ENCODE measurements around the gene PTGIS. TPM values are rescaled to one million over a fixed set of nuclear protein-coding genes. Genes with fewer than 3 reads are reported as not detected.

PTGIS gene
- total and polyA plus RNA-seq, 2 of the 4 experiments (the other 2 are of a cell fraction), result 1.6 to 2.6 TPM

GRCh38 chr20:49521356-49521755 lies 46.6 kb downstream of the PTGIS start:
- Histone ChIP-seq H3K4ac (ENCODE audit: low read depth, low read length) (no peak overlapping the region), H3K23ac (ENCODE audit: low read depth, low read length) (no peak overlapping the region), H3K36me3 (ENCODE audit: control insufficient read depth, insufficient read depth, low read length) (0 out of 2 replicates have a peak, but pooled peaks cover 3% of the 10 kb centered on the region), H3K18ac (ENCODE audit: low read depth, low read length) (no peak overlapping the region), H2BK15ac (ENCODE audit: low read depth, low read length) (no peak overlapping the region), H3K4me2 (ENCODE audit: low read depth, low read length) (no peak overlapping the region), H4K8ac (ENCODE audit: low read depth in 2 of 2, low read length in 2 of 2) (no peak overlapping the region), H3K14ac (replicated peaks; ENCODE audit: low read depth, low read length) (no peak overlapping the region), H2AK5ac (ENCODE audit: low read depth, low read length) (no peak overlapping the region), H2BK20ac (ENCODE audit: low read depth, low read length) (no peak overlapping the region), H3K79me1 (ENCODE audit: low read depth in 1 of 2, low read length in 2 of 2) (no peaks in the 10 kb centered on the region), H2AFZ (replicated peaks; ENCODE audit: low read length, poor library complexity) (no peak overlapping the region), H3K9me3 (ENCODE audit: control insufficient read depth, insufficient read depth, low read length) (0 out of 2 replicates have a peak, but pooled peaks cover 3% of the 10 kb centered on the region), H2BK120ac (ENCODE audit: low read depth, low read length) (no peak overlapping the region), H3K56ac (ENCODE audit: extremely low read depth, insufficient read depth, low read length) (no peak overlapping the region), H2BK5ac (ENCODE audit: low read depth, low read length, poor library complexity, severe bottlenecking) (no peak overlapping the region), H3K9me1 (ENCODE audit: insufficient read depth, low read length) (no peaks in the 10 kb centered on the region), H3K27me3 (ENCODE audit: control insufficient read depth, insufficient read depth, low read length) (peaks cover 8% of the 10 kb centered on the region), H3K4me1 (ENCODE audit: control insufficient read depth, insufficient read depth, low read length) (no peaks in the 10 kb centered on the region), H3K9ac (ENCODE audit: low read depth, low read length) (no peak overlapping the region), H4K5ac (ENCODE audit: low read depth, low read length) (no peak overlapping the region), H3K4me3 (ENCODE audit: insufficient read depth, low read depth, low read length) (no peak overlapping the region), H4K91ac (ENCODE audit: insufficient read depth, low read depth, low read length) (no peak overlapping the region), H3K27ac (ENCODE audit: insufficient read depth, low read length) (no peak overlapping the region), H4K20me1 (ENCODE audit: insufficient read depth, low read length) (no peaks in the 10 kb centered on the region), H2AK9ac (replicated peaks; ENCODE audit: low read depth, low read length, poor library complexity) (no peak overlapping the region)
- POLR2A ChIA-PET (ENCODE audit: unreplicated experiment), result no interaction called here
- no peak for ATAC-seq (ENCODE audit: low read depth)
- no peak for DNase-seq
- dilution Hi-C loops (cut with HindIII; ENCODE audit: low sequenced_read_pairs, unreplicated experiment) (no loop called here), intact Hi-C loops (cut with micrococcal nuclease) (no loop called here), in situ Hi-C loops (cut with MboI; ENCODE audit: low sequenced_read_pairs) (no loop called here)
- BruUV-seq (replicated peaks), result no TSS peak
- CTCF ChIA-PET, result no interaction called here
- TF ChIP-seq USF2 (IDR thresholded peaks at IDR 0.05; ENCODE audit: low read depth, low read length) (no peak), NFE2L2 (IDR thresholded peaks at IDR 0.05; ENCODE audit: low read depth, low read length) (no peak), CEBPB (IDR thresholded peaks at IDR 0.05; ENCODE audit: low read depth, low read length) (no peak), FOS (IDR thresholded peaks at IDR 0.05; ENCODE audit: low read depth, low read length) (no peak), MXI1 (IDR thresholded peaks at IDR 0.05; ENCODE audit: borderline replicate concordance, low read depth, low read length) (no peak), RAD21 (IDR thresholded peaks at IDR 0.05; ENCODE audit: low read length) (no peak), RCOR1 (IDR thresholded peaks at IDR 0.05; ENCODE audit: insufficient replicate concordance, low read length) (no peak), BHLHE40 (IDR thresholded peaks at IDR 0.05; ENCODE audit: low read depth, low read length) (no peak), ELK1 (IDR thresholded peaks at IDR 0.05; ENCODE audit: borderline replicate concordance, low read depth, low read length) (no peak), MAZ (IDR thresholded peaks at IDR 0.05; ENCODE audit: borderline replicate concordance, low read depth, low read length) (no peak), SMC3 (IDR thresholded peaks at IDR 0.05; ENCODE audit: low read depth, low read length) (no peak), POLR2A (IDR thresholded peaks at IDR 0.05; ENCODE audit: low read depth, low read length) (no peak), RFX5 (IDR thresholded peaks at IDR 0.05; ENCODE audit: low read depth, low read length) (no peak), CTCF (conservative IDR thresholded peaks at IDR 0.05; ENCODE audit: low read depth, low read length) (no peak), CHD1 (IDR thresholded peaks at IDR 0.05; ENCODE audit: low read depth, low read length) (no peak), MAFK (IDR thresholded peaks at IDR 0.05; ENCODE audit: low read depth, low read length) (no peak)
- 81% methylated on average over 2 of the region's 4 CpGs; no CpG with 5 or more reads in 1 of the 2 experiments for WGBS, 2 experiments (ENCODE audit: extremely low coverage in 2 of 2, insufficient read length in 1 of 2)
